A549 treated with CpdA at 1 μM for 4 hours (cell line): ENCODE results near the gene CXCL5. TPM values are rescaled to one million over a fixed set of nuclear protein-coding genes. Genes with fewer than 3 reads are reported as not detected.

Experiments
- total RNA-seq: library from RNA; stranded (reverse); fragments of 200-300 nt; extraction: Qiagen RNA extraction; gene quantifications from 5 replicates; pipeline ENCODE4 v1.2.3, GENCODE V29; 2022; ENCODE audit warnings: low read depth

Gene CXCL5
- total RNA-seq: 50.1 to 60.7 TPM (median 56.4 TPM) in 5 replicates

DNA sequence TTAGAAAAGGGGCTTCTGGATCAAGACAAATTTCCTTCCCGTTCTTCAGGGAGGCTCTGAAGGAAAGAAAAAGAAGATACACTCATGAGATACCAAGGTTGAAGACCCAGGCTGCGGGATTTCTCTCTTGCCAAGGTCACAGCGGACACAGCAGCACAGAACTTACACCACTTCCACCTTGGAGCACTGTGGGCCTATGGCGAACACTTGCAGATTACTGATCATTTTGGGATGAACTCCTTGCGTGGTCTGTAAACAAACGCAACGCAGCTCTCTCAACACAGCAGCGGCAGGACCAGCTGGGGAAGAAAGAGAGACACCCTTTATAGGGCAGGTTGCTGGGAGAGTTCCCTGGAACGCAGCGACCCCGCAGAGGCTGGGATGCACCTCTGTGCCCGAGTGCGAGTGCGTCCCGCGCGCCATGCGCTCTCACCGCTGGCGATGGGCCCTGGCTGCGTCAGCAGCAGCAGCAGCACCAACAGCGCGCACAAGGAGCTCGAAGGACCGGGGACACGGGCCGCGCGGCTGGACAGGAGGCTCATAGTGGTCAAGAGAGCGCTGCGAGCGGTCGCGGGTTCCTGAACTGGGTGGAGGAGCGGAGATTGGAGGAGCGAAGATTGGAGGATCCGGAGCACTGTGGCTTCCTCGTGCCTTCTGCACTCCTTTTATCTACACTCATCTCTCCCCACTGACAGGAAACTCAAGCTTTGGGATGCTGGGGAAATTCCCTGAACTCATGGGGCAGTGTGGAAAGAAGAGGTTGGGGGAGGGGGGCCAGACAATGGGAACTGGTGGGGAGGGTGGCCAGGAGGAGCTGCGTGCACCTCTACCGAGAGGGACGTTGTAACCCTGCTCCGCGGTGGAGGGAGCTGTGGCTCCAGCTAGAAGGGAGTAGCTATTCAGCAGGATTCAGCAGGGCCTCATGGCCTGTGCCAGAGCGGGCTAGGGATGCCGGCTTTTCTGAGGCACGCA, at the start of gene CXCL5:
Gene CXCL5 (minus strand): TSS at position 638 of the 972 bp plus-strand sequence. CDS start 96 bp downstream, at position 542.

DNA sequence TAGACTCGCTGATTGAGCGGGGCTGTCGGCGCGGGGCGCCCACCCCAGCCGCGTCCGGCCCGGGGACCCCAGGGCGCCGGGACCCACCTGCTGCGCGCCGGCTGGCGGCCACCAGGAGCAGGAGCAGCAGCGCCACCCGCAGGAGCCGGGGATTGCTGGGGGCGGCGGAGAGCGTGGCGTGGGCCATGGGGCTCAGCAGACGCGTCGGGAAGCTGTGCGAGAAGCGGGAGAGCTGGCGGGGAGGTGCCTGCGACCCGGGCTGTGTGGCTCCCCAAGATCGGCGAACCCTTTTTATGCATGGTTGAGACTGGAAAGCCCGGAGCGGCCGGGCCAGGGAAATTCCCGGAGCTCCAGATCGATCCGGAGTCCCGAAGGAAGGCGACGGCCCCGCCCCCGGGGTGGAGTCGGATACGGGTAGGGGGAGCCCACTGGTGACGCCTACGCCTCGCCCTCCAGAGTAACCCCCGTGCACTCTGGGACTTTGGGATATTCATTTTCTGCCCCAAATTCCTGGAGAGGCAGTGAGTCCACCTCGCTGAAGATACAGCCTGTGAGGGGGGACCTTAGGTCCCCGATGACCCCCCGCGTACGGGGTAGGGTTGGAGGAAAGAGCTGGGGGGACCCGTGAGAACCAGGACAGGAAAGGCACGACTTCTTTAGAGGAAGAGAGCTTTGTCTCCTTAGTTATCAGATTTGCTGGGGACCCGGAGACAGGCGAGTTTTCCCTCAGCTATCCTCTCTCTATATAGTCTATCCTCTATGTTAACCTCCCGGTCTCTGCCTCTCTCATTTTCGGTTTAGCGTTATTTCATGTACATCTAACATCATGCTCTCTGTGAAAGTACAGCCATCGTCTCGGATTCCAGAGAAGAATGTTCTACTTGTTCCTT, 40.2 kb upstream of the CXCL5 start, which contains the start of gene CXCL3:
Gene CXCL3 (minus strand): TSS at position 265 of the 890 bp plus-strand sequence. CDS start 78 bp downstream, at position 187.

DNA sequence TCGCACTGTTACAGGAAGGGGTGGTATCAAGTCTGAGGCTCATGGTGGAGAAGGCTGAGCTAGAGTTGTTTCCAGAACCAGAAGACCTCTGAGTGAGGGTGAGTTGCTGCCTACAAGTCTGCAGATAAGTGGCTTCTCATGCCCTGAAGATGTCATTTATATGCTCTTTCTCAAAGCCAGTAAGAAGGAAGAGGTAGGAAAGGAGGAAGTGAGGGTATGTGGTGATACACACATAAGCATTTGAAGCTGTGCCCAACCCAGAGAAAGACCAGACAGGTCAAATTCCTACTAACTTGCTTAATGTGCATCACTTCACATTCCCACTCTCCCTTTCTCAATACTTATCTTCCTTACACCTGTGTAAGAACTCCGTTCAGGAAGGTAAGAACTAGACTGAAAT, 10.4 kb downstream of the CXCL5 start, which contains the start of gene PPBP:
Gene PPBP (minus strand): TSS at position 130 of the 400 bp plus-strand sequence. CDS start 87 bp downstream, at position 43.

Other genes starting within 250 kb of the CXCL5 start
- gene CXCL6, start 162.0 kb downstream of the CXCL5 start, total RNA-seq: not detected in 5 replicates
- not detected in 5 replicates for gene PF4V1, start 145.4 kb downstream of the CXCL5 start, total RNA-seq
- gene CXCL1, start 129.3 kb downstream of the CXCL5 start, total RNA-seq: 11.7 to 16.3 TPM (median 14.8 TPM) in 5 replicates
- gene PF4, start 16.6 kb downstream of the CXCL5 start, total RNA-seq: 0.39 to 1.8 TPM (median 0.50 TPM) in 5 replicates
- gene PPBP, start 10.5 kb downstream of the CXCL5 start, total RNA-seq: 0.18 TPM in 1 of 5 replicates, not detected in the others
- 5.1 to 7.5 TPM (median 6.5 TPM) in 5 replicates for gene CXCL3, start 40.0 kb upstream of the CXCL5 start, total RNA-seq
- gene CXCL2, start 100.5 kb upstream of the CXCL5 start, total RNA-seq: 15.0 to 17.9 TPM (median 15.6 TPM) in 5 replicates
- gene MTHFD2L, start 159.4 kb upstream of the CXCL5 start, total RNA-seq: 8.5 to 13.6 TPM (median 10.5 TPM) in 5 replicates